H9 (cell line): ENCODE results near the gene FOXO1. TPM values are rescaled to one million over a fixed set of nuclear protein-coding genes. Genes with fewer than 3 reads are reported as not detected.

ENCODE experiments used
- DNase-seq: peaks from one replicate; pipeline ENCODE4 v3.0.0-alpha.2; 2017
- H2AFZ ChIP-seq: one replicate; pipeline ENCODE4 v1.6.1; 2013; ENCODE audit warnings: mild to moderate bottlenecking, low read length, control low read depth, moderate library complexity
- H2AK5ac ChIP-seq: 2 replicates; pipeline ENCODE4 v1.6.1; 2013; ENCODE audit warnings: low read length, control low read depth, mixed read lengths; ENCODE audit not compliant: insufficient read length
- H2BK120ac ChIP-seq: one replicate; pipeline ENCODE4 v1.6.1; 2013; ENCODE audit warnings: low read depth, mild to moderate bottlenecking, low read length, control low read depth, inconsistent platforms; ENCODE audit not compliant: poor library complexity, severe bottlenecking
- H2BK12ac ChIP-seq: 2 replicates; pipeline ENCODE4 v1.6.1; 2013; ENCODE audit warnings: low read length, control low read depth, mixed read lengths, low read depth; ENCODE audit not compliant: insufficient read length
- H2BK15ac ChIP-seq: 2 replicates; pipeline ENCODE4 v1.6.1; 2013; ENCODE audit warnings: low read depth, low read length, control low read depth
- H2BK20ac ChIP-seq: one replicate; pipeline ENCODE4 v1.6.1; 2013; ENCODE audit warnings: low read depth, mild to moderate bottlenecking, low read length, control low read depth, inconsistent platforms; ENCODE audit not compliant: poor library complexity, severe bottlenecking
- H2BK5ac ChIP-seq: 2 replicates; pipeline ENCODE4 v1.6.1; 2013; ENCODE audit warnings: low read length, control low read depth, mixed read lengths; ENCODE audit not compliant: insufficient read length
- H3K14ac ChIP-seq: 2 replicates; pipeline ENCODE4 v1.6.1; 2013; ENCODE audit warnings: low read length, control low read depth; ENCODE audit not compliant: insufficient read depth
- H3K18ac ChIP-seq: 2 replicates; pipeline ENCODE4 v1.6.1; 2013; ENCODE audit warnings: low read depth, mild to moderate bottlenecking, mixed read lengths, low read length, control low read depth; ENCODE audit not compliant: insufficient read length
- H3K23ac ChIP-seq: 2 replicates; pipeline ENCODE4 v1.6.1; 2013; ENCODE audit warnings: low read length, control low read depth, mixed read lengths, low read depth; ENCODE audit not compliant: insufficient read length
- H3K23me2 ChIP-seq: 2 replicates; pipeline ENCODE4 v1.6.1; 2013; ENCODE audit warnings: low read depth, mild to moderate bottlenecking, mixed read lengths, low read length, control low read depth; ENCODE audit not compliant: insufficient read length, poor library complexity, severe bottlenecking
- H3K27ac ChIP-seq: 2 replicates; pipeline ENCODE4 v1.5.1; 2013; ENCODE audit warnings: low read length, control low read depth, mixed read lengths, low read depth; ENCODE audit not compliant: insufficient read length
- H3K27me3 ChIP-seq: 2 replicates; pipeline ENCODE4 v1.6.1; 2013; ENCODE audit warnings: low read length, control low read depth, inconsistent platforms; ENCODE audit not compliant: insufficient read depth
- H3K4ac ChIP-seq: 2 replicates; pipeline ENCODE4 v1.6.1; 2013; ENCODE audit warnings: low read depth, mild to moderate bottlenecking, control low read depth, inconsistent platforms, low read length, moderate library complexity
- H3K4me1 ChIP-seq: 2 replicates; pipeline ENCODE4 v1.6.1; 2013; ENCODE audit warnings: low read length, control low read depth, inconsistent platforms; ENCODE audit not compliant: insufficient read depth
- H3K4me2 ChIP-seq: 2 replicates; pipeline ENCODE4 v1.6.1; 2013; ENCODE audit warnings: low read length, control low read depth, mixed read lengths; ENCODE audit not compliant: insufficient read length, insufficient read depth
- H3K56ac ChIP-seq: 2 replicates; pipeline ENCODE4 v1.6.1; 2013; ENCODE audit warnings: low read depth, mild to moderate bottlenecking, mixed read lengths, low read length, control low read depth; ENCODE audit not compliant: insufficient read length
- H3K79me1 ChIP-seq: 2 replicates; pipeline ENCODE4 v1.6.1; 2013; ENCODE audit warnings: low read depth, mild to moderate bottlenecking, moderate library complexity, low read length, control low read depth, inconsistent platforms; ENCODE audit not compliant: insufficient read depth, poor library complexity, severe bottlenecking
- H3K79me2 ChIP-seq: 2 replicates; pipeline ENCODE4 v1.6.1; 2013; ENCODE audit warnings: low read length, control low read depth, inconsistent platforms; ENCODE audit not compliant: insufficient read depth
- H3K9ac ChIP-seq: 2 replicates; pipeline ENCODE4 v1.6.1; 2013; ENCODE audit warnings: low read length, control low read depth, mixed read lengths; ENCODE audit not compliant: insufficient read length; ENCODE audit errors: extremely low read depth
- H3K9me3 ChIP-seq: one replicate; pipeline ENCODE4 v1.6.1; 2013; ENCODE audit warnings: low read depth, low read length, inconsistent platforms; ENCODE audit not compliant: control insufficient read depth
- H3T11ph ChIP-seq: one replicate; pipeline ENCODE4 v1.6.1; 2013; ENCODE audit warnings: mild to moderate bottlenecking, low read length, control low read depth, inconsistent platforms
- H4K20me1 ChIP-seq: one replicate; pipeline ENCODE4 v1.6.1; 2013; ENCODE audit not compliant: control insufficient read depth, insufficient read length, insufficient read depth
- H4K5ac ChIP-seq: 2 replicates; pipeline ENCODE4 v1.6.1; 2013; ENCODE audit warnings: low read depth, mild to moderate bottlenecking, mixed read lengths, low read length, control low read depth; ENCODE audit not compliant: insufficient read length
- H4K8ac ChIP-seq: replicated peaks from 2 replicates; pipeline ENCODE4 v1.6.1; 2013; ENCODE audit warnings: low read length, control low read depth, mixed read lengths, low read depth; ENCODE audit not compliant: insufficient read length
- H4K91ac ChIP-seq: 2 replicates; pipeline ENCODE4 v1.6.1; 2013; ENCODE audit warnings: low read depth, mild to moderate bottlenecking, moderate library complexity, mixed read lengths, low read length, control low read depth; ENCODE audit not compliant: insufficient read length
- H3K27ac Mint-ChIP-seq, 3 experiments: 2 replicates in 2 of 3; 3 replicates in 1 of 3; pipeline ENCODE4 v1.8.0; 2020 to 2021; ENCODE audit warnings: mixed read lengths in 3 of 3, mild to moderate bottlenecking in 1 of 3, moderate library complexity in 1 of 3
- H3K27me3 Mint-ChIP-seq: 2 replicates; pipeline ENCODE4 v1.8.0; 2021; ENCODE audit warnings: low read depth, mild to moderate bottlenecking, moderate library complexity, mixed read lengths
- H3K36me3 Mint-ChIP-seq, 3 experiments: 2 replicates in 2 of 3; 3 replicates in 1 of 3; pipeline ENCODE4 v1.8.0; 2020 to 2021; ENCODE audit warnings: low read depth in 3 of 3, mixed read lengths in 3 of 3; ENCODE audit not compliant: insufficient read depth in 1 of 3
- H3K4me1 Mint-ChIP-seq, 2 experiments: 2 replicates each; pipeline ENCODE4 v1.8.0; 2020; ENCODE audit warnings: mixed read lengths in 2 of 2
- H3K4me3 Mint-ChIP-seq, 2 experiments: 2 replicates in 1 of 2; 3 replicates in 1 of 2; pipeline ENCODE4 v1.8.0; 2020 to 2021; ENCODE audit warnings: mild to moderate bottlenecking in 2 of 2, mixed read lengths in 2 of 2, moderate library complexity in 1 of 2
- H3K9me3 Mint-ChIP-seq, 2 experiments: 2 replicates in 1 of 2; 3 replicates in 1 of 2; pipeline ENCODE4 v1.8.0; 2020; ENCODE audit warnings: mild to moderate bottlenecking in 2 of 2, mixed read lengths in 2 of 2, moderate library complexity in 1 of 2
- total RNA-seq: library from RNA; stranded (reverse); gene quantifications from 2 replicates; pipeline ENCODE4 v1.2.1, GENCODE V29; 2021
- TF ChIP-seq, protein P1 (sequence below): fragments of 200-600 bp; sonication (generic); conservative IDR thresholded peaks from 3 replicates; pipeline ENCODE4 v1.8.0; 2021; ENCODE audit warnings: antibody characterized with exemption, mild to moderate bottlenecking

FOXO1 gene
- total RNA-seq, 1 experiment from 2014 or later, result 44.6 TPM

DNA sequence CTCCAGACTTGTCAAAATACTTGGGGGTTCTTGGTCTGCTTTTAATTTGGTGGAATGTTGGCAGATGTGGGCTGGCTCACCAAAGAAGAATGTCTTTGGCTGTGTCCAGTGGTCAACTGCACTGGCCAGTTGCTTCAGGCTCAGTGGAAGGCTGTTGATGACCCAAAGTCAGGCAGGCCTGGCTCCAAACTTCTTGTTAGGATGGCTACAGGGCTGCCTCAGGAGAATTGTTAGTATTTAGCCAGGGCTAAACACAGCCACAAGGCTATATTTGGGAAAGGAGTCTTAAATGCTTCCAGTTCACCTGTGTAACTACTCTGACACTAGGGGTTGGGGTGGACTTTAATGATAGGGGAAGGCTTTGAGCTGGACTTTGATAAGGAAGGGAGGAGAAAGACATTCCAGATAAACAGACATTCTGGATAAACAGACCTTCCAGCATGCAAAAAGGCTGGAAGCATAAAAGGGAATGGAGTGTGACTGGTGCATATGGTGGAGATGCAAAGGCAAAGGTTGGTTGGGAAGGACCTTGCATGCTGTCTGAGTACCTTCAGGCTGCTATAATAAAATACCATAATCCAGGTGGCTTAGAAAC, 116.8 kb downstream of the FOXO1 start:
- H3K56ac ChIP-seq, result no peak overlapping the region
- H3K79me1 ChIP-seq, result no peaks in the 10 kb centered on the region
- H3K23me2 ChIP-seq, result no peaks in the 10 kb centered on the region
- no peak overlapping the region for H2BK120ac ChIP-seq
- H2AFZ ChIP-seq, result no peak overlapping the region
- H2BK15ac ChIP-seq, result no peak overlapping the region
- no peak overlapping the region for H3K4ac ChIP-seq
- H3K18ac ChIP-seq, result no peak overlapping the region
- H3K27me3 Mint-ChIP-seq, result no peaks in the 10 kb centered on the region; the same call in 1 of the 2 replicates
- no peak overlapping the region for H3K9ac ChIP-seq
- H3K79me2 ChIP-seq, result no peaks in the 10 kb centered on the region
- no peaks in the 10 kb centered on the region for H4K20me1 ChIP-seq
- no peak overlapping the region for H3T11ph ChIP-seq
- no peak overlapping the region for H3K4me3 Mint-ChIP-seq
- H4K5ac ChIP-seq, result no peak overlapping the region
- H3K4me1 Mint-ChIP-seq, result peaks cover 53 to 54% of the 10 kb centered on the region in 2 experiments
- H3K23ac ChIP-seq, result no peak overlapping the region
- no peak overlapping the region for H2BK20ac ChIP-seq
- no peak for DNase-seq
- no peak overlapping the region for H4K91ac ChIP-seq
- no peak overlapping the region; a peak in 1 of 7 replicates for H3K27ac Mint-ChIP-seq
- H3K9me3 ChIP-seq, result no peaks in the 10 kb centered on the region
- no peak overlapping the region for H2BK12ac ChIP-seq
- H3K14ac ChIP-seq, result no peak overlapping the region
- H4K8ac ChIP-seq, result no peak overlapping the region
- H3K4me1 ChIP-seq, result peaks cover 7% of the 10 kb centered on the region; the same call in 1 of the 2 replicates
- no peak overlapping the region for H3K4me2 ChIP-seq
- H3K9me3 Mint-ChIP-seq, result no peaks in the 10 kb centered on the region
- H3K27me3 ChIP-seq, result no peaks in the 10 kb centered on the region
- H3K27ac ChIP-seq, result no peak overlapping the region
- no peaks in the 10 kb centered on the region for H3K36me3 Mint-ChIP-seq
- H2AK5ac ChIP-seq, result no peak overlapping the region
- H2BK5ac ChIP-seq, result no peak overlapping the region
- TF ChIP-seq, protein P1, sequence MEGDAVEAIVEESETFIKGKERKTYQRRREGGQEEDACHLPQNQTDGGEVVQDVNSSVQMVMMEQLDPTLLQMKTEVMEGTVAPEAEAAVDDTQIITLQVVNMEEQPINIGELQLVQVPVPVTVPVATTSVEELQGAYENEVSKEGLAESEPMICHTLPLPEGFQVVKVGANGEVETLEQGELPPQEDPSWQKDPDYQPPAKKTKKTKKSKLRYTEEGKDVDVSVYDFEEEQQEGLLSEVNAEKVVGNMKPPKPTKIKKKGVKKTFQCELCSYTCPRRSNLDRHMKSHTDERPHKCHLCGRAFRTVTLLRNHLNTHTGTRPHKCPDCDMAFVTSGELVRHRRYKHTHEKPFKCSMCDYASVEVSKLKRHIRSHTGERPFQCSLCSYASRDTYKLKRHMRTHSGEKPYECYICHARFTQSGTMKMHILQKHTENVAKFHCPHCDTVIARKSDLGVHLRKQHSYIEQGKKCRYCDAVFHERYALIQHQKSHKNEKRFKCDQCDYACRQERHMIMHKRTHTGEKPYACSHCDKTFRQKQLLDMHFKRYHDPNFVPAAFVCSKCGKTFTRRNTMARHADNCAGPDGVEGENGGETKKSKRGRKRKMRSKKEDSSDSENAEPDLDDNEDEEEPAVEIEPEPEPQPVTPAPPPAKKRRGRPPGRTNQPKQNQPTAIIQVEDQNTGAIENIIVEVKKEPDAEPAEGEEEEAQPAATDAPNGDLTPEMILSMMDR, result no peak
